ENCODE data around the gene APOLD1.

Gene APOLD1

DNA sequence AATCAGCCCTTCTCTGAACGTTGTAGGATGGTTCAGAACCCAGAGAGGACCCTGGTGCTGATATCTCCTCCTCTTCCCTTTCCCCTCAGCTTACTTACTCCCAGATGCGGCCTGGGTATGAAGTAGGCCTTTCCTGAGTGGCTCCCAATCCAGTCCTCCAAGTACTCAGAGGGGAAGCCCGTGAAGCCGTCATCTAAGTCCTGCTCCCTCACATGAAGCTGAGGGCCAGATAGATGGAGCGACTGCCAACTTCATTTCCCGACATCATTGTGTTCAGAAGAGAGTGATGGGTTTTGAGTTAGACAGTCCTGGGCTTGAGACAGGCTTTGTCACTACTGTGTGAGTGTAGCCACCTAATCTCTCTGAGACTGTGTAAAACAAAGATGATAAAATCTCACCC is 2.7 kb downstream of the APOLD1 start:
- Histone ChIP-seq H3K4me1 (ENCODE audit: insufficient read depth, low read length) (peaks cover 18% of the 10 kb centered on the region), H3K36me3 (ENCODE audit: insufficient read depth, low read depth, low read length) (no peaks in the 10 kb centered on the region), H3K27ac (ENCODE audit: low read length) (no peak overlapping the region), H3K9ac (ENCODE audit: low read depth, low read length) (no peak overlapping the region), H3K9me3 (ENCODE audit: insufficient read depth, low read depth, low read length) (no peaks in the 10 kb centered on the region), H3K4me3 (ENCODE audit: low read length) (no peak overlapping the region), H3K27me3 (ENCODE audit: insufficient read depth, low read length) (peaks cover 49% of the 10 kb centered on the region)

DNA sequence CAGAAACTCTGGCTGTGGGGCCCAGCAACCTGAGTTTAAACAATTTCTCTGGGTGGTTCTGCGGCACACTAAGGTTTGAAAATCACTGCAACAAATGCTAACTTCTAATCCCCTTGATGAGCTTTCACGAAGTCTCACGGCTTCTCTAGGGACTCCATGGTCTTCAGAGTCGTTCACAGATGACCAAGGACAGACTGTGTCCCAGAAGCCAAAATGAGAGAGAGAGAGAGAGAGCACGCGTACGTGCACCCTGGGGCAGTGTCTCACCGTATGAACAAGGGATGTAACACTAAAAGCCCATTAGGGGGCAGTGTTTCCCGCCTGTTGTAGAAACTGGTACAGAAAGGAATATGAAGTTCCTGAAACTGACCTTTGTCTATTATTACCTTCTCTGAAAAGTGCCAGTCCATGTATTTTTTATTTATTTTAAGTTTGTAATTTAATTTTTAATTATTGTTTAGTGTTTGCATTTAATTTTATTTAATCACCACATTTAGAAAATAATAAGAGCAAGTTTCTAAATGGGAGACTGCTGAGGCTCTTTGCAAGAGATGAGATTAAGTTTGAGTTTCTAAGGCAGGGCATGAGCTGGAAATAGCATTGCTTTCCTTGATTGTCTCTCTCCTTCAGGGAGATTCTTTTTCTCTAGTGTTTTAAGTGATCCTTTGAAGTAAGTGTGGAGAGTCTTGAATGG is 3.4 kb downstream of the APOLD1 start:
- no peaks in the 10 kb centered on the region for H3K36me3 ChIP-seq (ENCODE audit: insufficient read depth, low read depth, low read length)
- no peak overlapping the region for H3K27ac ChIP-seq (ENCODE audit: low read length)
- no peak overlapping the region for H3K4me3 ChIP-seq (ENCODE audit: low read length)
- H3K4me1 ChIP-seq (ENCODE audit: insufficient read depth, low read length): peaks cover 18% of the 10 kb centered on the region
- no peak overlapping the region for H3K9ac ChIP-seq (ENCODE audit: low read depth, low read length)
- H3K9me3 ChIP-seq (ENCODE audit: insufficient read depth, low read depth, low read length): no peaks in the 10 kb centered on the region
- H3K27me3 ChIP-seq (ENCODE audit: insufficient read depth, low read length): peaks cover 49% of the 10 kb centered on the region

DNA sequence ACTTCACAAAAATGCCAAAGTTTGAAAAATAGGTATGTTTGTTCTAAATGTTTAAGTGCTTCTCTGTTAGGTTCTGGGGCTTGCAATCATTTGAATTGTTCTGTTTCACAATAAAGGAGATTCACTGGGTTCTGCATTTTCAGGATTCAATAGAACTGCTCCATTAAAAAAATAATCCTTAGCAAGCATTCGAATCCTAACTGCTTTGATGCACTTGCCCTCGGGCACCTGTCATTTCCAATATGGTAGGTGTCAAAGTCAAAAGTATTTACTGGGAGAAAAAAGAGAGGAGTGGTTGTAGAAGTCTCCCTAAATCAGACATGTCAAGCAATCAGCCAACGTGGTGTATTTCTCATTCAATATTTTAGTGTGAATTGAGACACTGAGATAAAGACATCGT is 5.5 kb downstream of the APOLD1 start:
- Histone ChIP-seq H3K9ac (ENCODE audit: low read depth, low read length) (no peak overlapping the region), H3K27ac (ENCODE audit: low read length) (no peak overlapping the region), H3K27me3 (ENCODE audit: insufficient read depth, low read length) (peaks cover 28% of the 10 kb centered on the region), H3K4me1 (ENCODE audit: insufficient read depth, low read length) (peaks cover 4% of the 10 kb centered on the region), H3K4me3 (ENCODE audit: low read length) (no peak overlapping the region), H3K9me3 (ENCODE audit: insufficient read depth, low read depth, low read length) (no peaks in the 10 kb centered on the region), H3K36me3 (ENCODE audit: insufficient read depth, low read depth, low read length) (no peaks in the 10 kb centered on the region)

DNA sequence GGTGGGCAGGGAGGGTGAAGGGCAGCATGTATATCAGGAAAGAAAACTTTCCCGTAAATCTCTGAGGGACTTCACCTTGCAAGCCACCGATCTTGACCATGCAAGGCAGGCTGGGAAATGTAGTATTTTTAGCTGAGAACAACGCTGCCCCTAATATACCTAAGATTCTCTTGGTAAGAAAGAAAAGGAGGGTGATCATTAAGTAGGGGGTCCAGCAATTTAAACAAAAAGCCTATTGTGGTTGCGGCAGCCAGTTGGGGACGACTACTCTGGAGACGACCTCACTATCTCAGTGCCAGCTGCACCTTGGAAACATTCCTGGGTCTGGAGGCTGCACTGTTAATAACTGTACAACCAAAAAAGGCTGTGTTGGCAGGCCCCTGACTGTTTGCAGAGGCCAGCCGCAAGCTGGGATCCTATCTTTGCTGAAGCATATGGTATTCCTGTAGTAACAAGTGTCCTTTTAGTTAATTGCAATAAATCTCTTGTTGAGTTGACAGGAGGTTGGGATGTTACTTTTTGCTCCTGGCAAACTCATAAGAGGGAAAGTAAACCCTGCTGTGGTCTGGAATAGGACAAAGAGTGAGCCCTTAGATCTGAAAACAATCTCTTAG is 6.4 kb downstream of the APOLD1 start:
- H3K4me1 ChIP-seq (ENCODE audit: insufficient read depth, low read length): no peaks in the 10 kb centered on the region
- H3K9me3 ChIP-seq (ENCODE audit: insufficient read depth, low read depth, low read length): no peaks in the 10 kb centered on the region
- no peak overlapping the region for H3K27ac ChIP-seq (ENCODE audit: low read length)
- no peak overlapping the region for H3K4me3 ChIP-seq (ENCODE audit: low read length)
- H3K27me3 ChIP-seq (ENCODE audit: insufficient read depth, low read length): peaks cover 19% of the 10 kb centered on the region
- no peak overlapping the region for H3K9ac ChIP-seq (ENCODE audit: low read depth, low read length)
- no peaks in the 10 kb centered on the region for H3K36me3 ChIP-seq (ENCODE audit: insufficient read depth, low read depth, low read length)

DNA sequence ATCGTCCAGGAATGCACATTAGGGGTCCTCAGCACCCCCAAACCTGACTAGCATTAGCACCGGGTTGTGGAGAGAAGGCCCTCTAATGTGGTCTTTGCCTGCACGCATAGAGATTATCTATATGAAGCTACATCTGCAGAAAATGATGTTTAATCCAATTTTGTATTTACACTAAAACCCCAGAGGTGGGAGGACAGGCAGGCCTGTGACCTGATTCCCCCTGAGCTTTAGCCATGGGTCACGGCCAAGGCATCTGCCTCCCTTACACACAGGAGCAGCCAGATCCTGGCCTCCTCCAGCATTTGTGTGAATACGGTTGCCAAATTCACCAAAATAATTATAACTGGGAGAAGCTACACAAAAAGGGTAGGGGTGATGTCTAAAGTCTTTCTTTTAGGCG is 7.0 kb downstream of the APOLD1 start:
- H3K27me3 ChIP-seq (ENCODE audit: insufficient read depth, low read length): peaks cover 14% of the 10 kb centered on the region
- no peak overlapping the region for H3K27ac ChIP-seq (ENCODE audit: low read length)
- no peaks in the 10 kb centered on the region for H3K9me3 ChIP-seq (ENCODE audit: insufficient read depth, low read depth, low read length)
- H3K9ac ChIP-seq (ENCODE audit: low read depth, low read length): no peak overlapping the region
- H3K36me3 ChIP-seq (ENCODE audit: insufficient read depth, low read depth, low read length): no peaks in the 10 kb centered on the region
- no peak overlapping the region for H3K4me3 ChIP-seq (ENCODE audit: low read length)
- H3K4me1 ChIP-seq (ENCODE audit: insufficient read depth, low read length): no peaks in the 10 kb centered on the region

DNA sequence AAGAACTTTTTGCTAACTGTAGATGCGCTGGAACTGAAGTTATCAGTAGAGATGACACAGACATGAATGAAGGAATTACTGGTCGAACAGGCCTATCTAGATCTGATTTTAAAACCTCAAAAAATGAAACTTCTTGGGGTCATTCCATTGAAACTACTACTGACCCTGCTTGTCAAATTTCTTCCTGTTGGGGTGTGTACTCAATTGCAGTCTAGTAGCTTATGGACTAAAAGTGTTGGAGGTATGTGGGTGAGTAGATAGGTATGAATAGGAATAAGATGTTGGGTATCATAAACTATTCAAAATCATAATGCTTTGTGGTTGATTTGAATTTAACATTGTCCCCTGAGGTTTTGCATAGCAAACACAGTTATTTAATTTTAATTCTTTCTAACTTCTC is 9.2 kb downstream of the APOLD1 start:
- Histone ChIP-seq H3K4me3 (ENCODE audit: low read length) (no peak overlapping the region), H3K27me3 (ENCODE audit: insufficient read depth, low read length) (no peaks in the 10 kb centered on the region), H3K9me3 (ENCODE audit: insufficient read depth, low read depth, low read length) (no peaks in the 10 kb centered on the region), H3K4me1 (ENCODE audit: insufficient read depth, low read length) (peaks cover 3% of the 10 kb centered on the region; the same call in 1 of the 2 replicates), H3K36me3 (ENCODE audit: insufficient read depth, low read depth, low read length) (no peaks in the 10 kb centered on the region), H3K9ac (ENCODE audit: low read depth, low read length) (no peak overlapping the region), H3K27ac (ENCODE audit: low read length) (no peak overlapping the region)

DNA sequence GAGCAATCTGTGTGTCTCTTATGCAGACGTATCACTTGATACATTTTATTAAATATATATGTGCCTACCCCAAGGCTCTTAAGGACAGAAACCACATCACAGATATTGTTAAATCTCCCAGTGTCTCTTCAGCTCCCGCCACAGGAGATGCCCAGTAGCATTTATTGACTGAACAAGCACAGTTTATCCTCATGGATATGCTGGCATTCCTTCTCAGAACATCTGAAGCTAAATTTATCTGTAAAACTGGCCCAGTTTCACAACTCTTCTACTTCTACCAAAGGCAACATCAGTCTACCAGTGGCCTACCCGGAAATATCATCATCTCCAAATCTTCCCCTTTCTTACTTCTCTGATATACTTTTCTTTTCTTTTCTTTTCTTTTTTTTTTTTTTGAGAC is 10.7 kb downstream of the APOLD1 start:
- Histone ChIP-seq H3K4me1 (ENCODE audit: insufficient read depth, low read length) (peaks cover 5% of the 10 kb centered on the region; the same call in 1 of the 2 replicates), H3K27me3 (ENCODE audit: insufficient read depth, low read length) (no peaks in the 10 kb centered on the region), H3K27ac (ENCODE audit: low read length) (no peak overlapping the region), H3K9ac (ENCODE audit: low read depth, low read length) (no peak overlapping the region), H3K4me3 (ENCODE audit: low read length) (no peak overlapping the region), H3K9me3 (ENCODE audit: insufficient read depth, low read depth, low read length) (no peaks in the 10 kb centered on the region), H3K36me3 (ENCODE audit: insufficient read depth, low read depth, low read length) (no peaks in the 10 kb centered on the region)

DNA sequence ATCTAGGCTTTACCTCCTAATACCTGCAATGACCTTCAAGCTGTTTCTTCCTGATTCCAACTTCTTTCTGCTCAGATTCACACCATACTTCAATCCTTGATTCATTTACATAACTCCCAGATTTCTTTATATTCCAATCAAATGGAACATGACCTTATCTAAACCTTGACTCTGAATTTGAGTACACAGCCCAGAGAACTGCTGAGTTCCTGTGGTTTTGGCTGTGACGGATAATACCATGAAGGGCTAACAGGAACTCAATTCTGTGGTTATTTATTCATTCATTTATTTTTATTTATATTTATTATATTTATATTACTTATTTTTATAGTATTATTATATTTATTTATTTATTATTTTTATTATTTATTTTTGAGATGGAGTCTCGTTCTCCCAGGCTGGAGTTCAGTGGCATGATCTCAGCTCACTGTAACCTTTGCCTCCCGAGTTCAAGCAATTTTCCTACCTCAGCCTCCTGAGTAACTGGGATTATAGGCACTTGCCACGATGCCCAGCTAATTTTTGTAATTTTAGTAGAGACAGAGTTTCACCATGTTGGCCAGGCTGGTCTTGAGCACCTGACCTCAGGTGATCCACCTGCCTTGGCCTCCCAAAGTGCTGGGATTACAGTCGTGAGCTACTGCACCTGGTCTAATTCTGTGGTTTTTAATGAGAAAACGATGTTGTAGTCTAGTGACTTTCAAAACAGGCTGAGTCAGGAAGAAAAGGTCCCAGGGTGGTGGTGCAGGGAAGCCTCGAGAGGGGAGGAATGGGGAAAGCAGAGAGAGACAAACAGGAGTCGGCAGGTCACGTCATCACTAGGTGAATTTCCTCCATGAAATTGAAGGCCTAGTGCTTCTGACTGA is 11.7 kb downstream of the APOLD1 start:
- H3K36me3 ChIP-seq (ENCODE audit: insufficient read depth, low read depth, low read length): no peaks in the 10 kb centered on the region
- peaks cover 5% of the 10 kb centered on the region; the same call in 1 of the 2 replicates for H3K4me1 ChIP-seq (ENCODE audit: insufficient read depth, low read length)
- no peaks in the 10 kb centered on the region for H3K27me3 ChIP-seq (ENCODE audit: insufficient read depth, low read length)
- no peak overlapping the region for H3K9ac ChIP-seq (ENCODE audit: low read depth, low read length)
- H3K9me3 ChIP-seq (ENCODE audit: insufficient read depth, low read depth, low read length): no peaks in the 10 kb centered on the region
- no peak overlapping the region for H3K27ac ChIP-seq (ENCODE audit: low read length)
- H3K4me3 ChIP-seq (ENCODE audit: low read length): no peak overlapping the region

DNA sequence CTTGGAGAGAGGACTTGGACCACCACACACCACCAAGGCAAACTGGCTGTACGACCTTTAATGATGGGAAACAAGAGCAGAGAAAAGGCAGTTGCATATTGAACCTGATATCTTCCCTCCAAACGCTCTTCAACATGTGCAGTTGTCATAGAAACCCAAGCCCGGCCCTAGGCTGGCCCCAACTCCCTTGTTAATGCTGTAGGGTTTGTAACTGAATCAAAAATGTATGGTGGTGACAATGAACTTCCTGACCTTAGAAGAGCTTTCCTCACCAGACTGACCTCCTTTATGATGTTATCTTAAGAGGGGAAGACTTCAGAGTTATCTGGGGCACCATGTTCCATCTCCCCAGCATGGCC is 12.3 kb downstream of the APOLD1 start:
- H3K27ac ChIP-seq (ENCODE audit: low read length): no peak overlapping the region
- no peak overlapping the region for H3K4me3 ChIP-seq (ENCODE audit: low read length)
- no peaks in the 10 kb centered on the region for H3K9me3 ChIP-seq (ENCODE audit: insufficient read depth, low read depth, low read length)
- H3K9ac ChIP-seq (ENCODE audit: low read depth, low read length): no peak overlapping the region
- H3K4me1 ChIP-seq (ENCODE audit: insufficient read depth, low read length): peaks cover 5% of the 10 kb centered on the region; the same call in 1 of the 2 replicates
- H3K27me3 ChIP-seq (ENCODE audit: insufficient read depth, low read length): no peaks in the 10 kb centered on the region
- H3K36me3 ChIP-seq (ENCODE audit: insufficient read depth, low read depth, low read length): no peaks in the 10 kb centered on the region

DNA sequence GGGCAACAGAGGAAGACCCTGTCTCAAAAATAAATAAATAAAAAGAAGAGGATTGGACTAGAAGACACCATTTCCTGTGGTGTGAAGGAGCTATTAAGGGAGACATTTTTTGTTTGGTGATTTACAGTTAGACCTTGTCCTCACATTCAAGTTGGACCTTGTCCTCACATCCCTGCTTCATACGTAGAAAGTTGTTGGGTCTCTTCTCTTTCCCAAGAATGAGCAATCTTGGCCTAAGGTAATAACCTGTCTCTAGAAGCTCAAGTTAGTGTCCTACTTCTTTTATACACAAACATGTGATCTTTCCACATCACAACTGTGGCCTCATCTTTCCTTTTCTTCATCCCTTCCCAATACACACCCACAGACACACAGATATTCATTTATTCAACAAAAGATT is 13.0 kb downstream of the APOLD1 start:
- Histone ChIP-seq H3K9me3 (ENCODE audit: insufficient read depth, low read depth, low read length) (no peaks in the 10 kb centered on the region), H3K4me1 (ENCODE audit: insufficient read depth, low read length) (peaks cover 5% of the 10 kb centered on the region; the same call in 1 of the 2 replicates), H3K27ac (ENCODE audit: low read length) (no peak overlapping the region), H3K4me3 (ENCODE audit: low read length) (no peak overlapping the region), H3K27me3 (ENCODE audit: insufficient read depth, low read length) (no peaks in the 10 kb centered on the region), H3K9ac (ENCODE audit: low read depth, low read length) (no peak overlapping the region), H3K36me3 (ENCODE audit: insufficient read depth, low read depth, low read length) (no peaks in the 10 kb centered on the region)

DNA sequence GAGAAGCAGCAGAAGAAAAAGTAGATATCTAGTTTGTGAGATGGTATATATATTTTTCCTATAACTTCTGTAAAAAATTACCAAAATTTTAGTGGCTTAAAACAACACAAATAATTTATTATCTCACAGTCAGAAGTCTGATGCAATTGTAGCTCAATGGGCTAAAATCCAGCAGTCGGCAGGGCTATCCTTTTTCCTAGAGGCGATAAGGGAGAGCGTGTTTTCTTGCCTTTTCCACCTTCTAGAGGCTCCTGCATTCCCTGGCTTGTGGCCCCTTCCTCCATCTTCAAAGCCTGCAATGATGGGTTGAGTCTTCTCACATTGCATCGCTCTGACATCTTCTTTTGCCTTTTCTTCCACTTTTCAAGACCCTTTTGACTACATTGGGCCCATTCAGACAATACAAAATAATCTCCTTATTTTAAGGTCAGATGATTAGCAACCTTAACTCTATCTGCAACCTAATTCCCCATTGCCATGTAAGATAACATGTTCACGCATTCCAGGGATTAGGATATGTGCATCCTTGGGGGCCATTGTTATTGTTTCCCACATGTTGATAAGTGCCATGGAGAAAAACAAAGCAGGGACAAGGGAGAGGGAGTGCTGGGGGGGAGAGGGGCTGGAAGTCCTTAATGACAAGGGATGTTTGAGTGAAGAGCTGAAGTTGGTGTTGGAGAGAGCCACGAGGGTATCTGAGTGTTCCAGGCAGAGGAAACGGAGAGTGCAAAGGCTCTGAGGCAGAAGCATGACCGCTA is 13.9 kb downstream of the APOLD1 start:
- Histone ChIP-seq H3K36me3 (ENCODE audit: insufficient read depth, low read depth, low read length) (no peaks in the 10 kb centered on the region), H3K4me1 (ENCODE audit: insufficient read depth, low read length) (peaks cover 5% of the 10 kb centered on the region; the same call in 1 of the 2 replicates), H3K27me3 (ENCODE audit: insufficient read depth, low read length) (no peaks in the 10 kb centered on the region), H3K9ac (ENCODE audit: low read depth, low read length) (no peak overlapping the region), H3K9me3 (ENCODE audit: insufficient read depth, low read depth, low read length) (no peaks in the 10 kb centered on the region), H3K27ac (ENCODE audit: low read length) (no peak overlapping the region), H3K4me3 (ENCODE audit: low read length) (no peak overlapping the region)

Measured in iPS-20b (cell line).